RWPE1 (cell line): ENCODE measurements around the gene UST.
"Not testable (repeated sequence)": the region's sequence is repeated elsewhere in the genome, so short reads cannot be mapped to it uniquely, and the experiment has no call there.

Experiments used
- CTCF ChIA-PET: fragments of 350-600 bp; sonication (Branson Sonifier 250); formaldehyde crosslinking; extraction: SDS; loops from one replicate; lab custom pipeline; 2021; lab: Yijun Ruan, JAX
- POLR2A ChIA-PET: fragments of 400-600 bp; formaldehyde crosslinking; extraction: SDS; loops from one replicate; lab custom pipeline; 2020; ENCODE audit warnings: antibody characterized with exemption; ENCODE audit not compliant: low non-redundant PET; lab: Yijun Ruan, JAX
- DNase-seq: peaks from one replicate; pipeline ENCODE4 v3.0.0; 2012; ENCODE audit warnings: low spot score
- H3K27ac ChIP-seq: fragments of 450-650 bp; 2 replicates; pipeline ENCODE4 v1.5.1; 2017
- CTCF ChIP-seq: fragments of 450-650 bp; conservative IDR thresholded peaks from 2 replicates; pipeline ENCODE4 v1.5.1; 2017; ENCODE audit warnings: low read depth, mild to moderate bottlenecking

Gene UST

GRCh38 chr6:148760568-148761526 is 14.0 kb downstream of the UST start:
- POLR2A ChIA-PET: no interaction called here
- H3K27ac ChIP-seq: peak overlapping the region; percentile 41; the same call in 1 of the 2 replicates
- TF ChIP-seq CTCF: no peak
- DNase-seq: no peak
- CTCF ChIA-PET: interaction anchor here (0.6 to 1.1 kb wide), 2 partner anchors 16 to 22 kb away, joined by 3 to 5 read pairs; no protein-coding TSS in a partner anchor

GRCh38 chr6:148761527-148762011 is 14.7 kb downstream of the UST start:
- no peak for DNase-seq
- CTCF ChIA-PET: interaction anchor here (0.6 kb wide), 1 partner anchor 21 kb away, joined by 3 read pairs; no protein-coding TSS in a partner anchor
- POLR2A ChIA-PET: no interaction called here
- no peak for TF ChIP-seq CTCF
- peak overlapping the region; percentile 41; the same call in 1 of the 2 replicates for H3K27ac ChIP-seq

GRCh38 chr6:148762231-148762630 is 15.4 kb downstream of the UST start:
- TF ChIP-seq CTCF: no peak
- POLR2A ChIA-PET: no interaction called here
- CTCF ChIA-PET: no interaction called here
- no peak overlapping the region for H3K27ac ChIP-seq
- no peak for DNase-seq

- DNase-seq, CTCF ChIA-PET, H3K27ac ChIP-seq, POLR2A ChIA-PET: not testable (repeated sequence)
These were observed 17.6 kb downstream of the UST start for GRCh38 chr6:148764259-148765020.

- DNase-seq: no peak
- ChIA-PET CTCF (no interaction called here), POLR2A (no interaction called here)
- H3K27ac ChIP-seq: no peak overlapping the region
- no peak for TF ChIP-seq CTCF
These were observed 19.3 kb downstream of the UST start for GRCh38 chr6:148765898-148766808.

GRCh38 chr6:148768646-148769270 is 21.9 kb downstream of the UST start:
- POLR2A ChIA-PET: no interaction called here
- no peak overlapping the region for H3K27ac ChIP-seq
- no peak for TF ChIP-seq CTCF
- CTCF ChIA-PET: no interaction called here
- DNase-seq: no peak
